SK-N-SH treated with all-trans-retinoic acid at 6 μM for 48 hours (cell line): Measurements from ENCODE around the gene TMEM184A.
A peak's percentile ranks its signal among the peaks of the same experiment; 100 is the strongest.

ENCODE experiments used
- ATAC-seq: fragments of 200-7000 bp; cut with Tn5 transposase; 3 replicates; pipeline ENCODE4 v1.9.1; 2020; ENCODE audit warnings: mild to moderate bottlenecking, moderate library complexity
- ARNTL ChIP-seq: fragments of 450-650 bp; formaldehyde crosslinking; IDR thresholded peaks from 2 replicates; pipeline ENCODE4 v1.5.0; 2020; ENCODE audit warnings: low read depth, mild to moderate bottlenecking, moderate library complexity, borderline replicate concordance
- CSDC2 ChIP-seq: fragments of 250-450 bp; sonication (Bioruptor Pico); IDR thresholded peaks from 2 replicates; pipeline ENCODE4 v1.5.0; 2020; ENCODE audit warnings: mild to moderate bottlenecking, moderate library complexity
- ESRRG ChIP-seq: fragments of 250-450 bp; sonication (Bioruptor Pico); IDR thresholded peaks from 2 replicates; pipeline ENCODE4 v1.6.1; 2021; ENCODE audit warnings: mild to moderate bottlenecking
- GLIS3 ChIP-seq: fragments of 250-450 bp; sonication (Bioruptor Pico); IDR thresholded peaks from 2 replicates; pipeline ENCODE4 v1.5.0; 2020; ENCODE audit warnings: mild to moderate bottlenecking, moderate library complexity
- OSR1 ChIP-seq: fragments of 250-450 bp; sonication (Bioruptor Pico); IDR thresholded peaks from 2 replicates; pipeline ENCODE4 v1.8.0; 2022; ENCODE audit warnings: moderate library complexity, mild to moderate bottlenecking, inconsistent platforms
- PPARA ChIP-seq: fragments of 250-450 bp; sonication (Bioruptor Pico); IDR thresholded peaks from 2 replicates; pipeline ENCODE4 v1.5.0; 2020; ENCODE audit warnings: mild to moderate bottlenecking, borderline replicate concordance
- RARB ChIP-seq: fragments of 250-450 bp; sonication (Bioruptor Pico); IDR thresholded peaks from 2 replicates; pipeline ENCODE4 v1.8.0; 2021; ENCODE audit warnings: mild to moderate bottlenecking, moderate library complexity
- TOX ChIP-seq: fragments of 250-450 bp; sonication (Bioruptor Pico); IDR thresholded peaks from 2 replicates; pipeline ENCODE4 v1.8.0; 2021; ENCODE audit warnings: mild to moderate bottlenecking, moderate library complexity, borderline replicate concordance
- ZFP3 ChIP-seq: fragments of 250-450 bp; sonication (Bioruptor Pico); IDR thresholded peaks from 2 replicates; pipeline ENCODE4 v1.5.0; 2020; ENCODE audit warnings: mild to moderate bottlenecking, moderate library complexity
- ZFP30 ChIP-seq: fragments of 450-650 bp; formaldehyde crosslinking; IDR thresholded peaks from 2 replicates; pipeline ENCODE4 v1.5.0; 2022; ENCODE audit warnings: mild to moderate bottlenecking, moderate library complexity
- ZNF8 ChIP-seq: fragments of 450-650 bp; formaldehyde crosslinking; IDR thresholded peaks from 2 replicates; pipeline ENCODE4 v1.5.0; 2020; ENCODE audit warnings: mild to moderate bottlenecking, moderate library complexity
- TF ChIP-seq, protein P1 (sequence below): fragments of 250-450 bp; sonication (Bioruptor Pico); IDR thresholded peaks from 2 replicates; pipeline ENCODE4 v1.5.1; 2021; ENCODE audit warnings: mild to moderate bottlenecking, moderate library complexity
- TF ChIP-seq, protein P2 (sequence below): fragments of 250-450 bp; sonication (Bioruptor Pico); IDR thresholded peaks from 2 replicates; pipeline ENCODE4 v1.5.1; 2020; ENCODE audit warnings: low read depth, mild to moderate bottlenecking, moderate library complexity
- TF ChIP-seq, protein P3 (sequence below): fragments of 250-450 bp; sonication (Bioruptor Pico); IDR thresholded peaks from 2 replicates; pipeline ENCODE4 v1.8.0; 2021; ENCODE audit warnings: low read depth, mild to moderate bottlenecking, moderate library complexity, borderline replicate concordance
- TF ChIP-seq, protein P4 (sequence below): fragments of 250-450 bp; sonication (Bioruptor Pico); IDR thresholded peaks from 2 replicates; pipeline ENCODE4 v1.8.0; 2020; ENCODE audit warnings: mild to moderate bottlenecking, moderate library complexity, borderline replicate concordance

The TMEM184A gene

DNA sequence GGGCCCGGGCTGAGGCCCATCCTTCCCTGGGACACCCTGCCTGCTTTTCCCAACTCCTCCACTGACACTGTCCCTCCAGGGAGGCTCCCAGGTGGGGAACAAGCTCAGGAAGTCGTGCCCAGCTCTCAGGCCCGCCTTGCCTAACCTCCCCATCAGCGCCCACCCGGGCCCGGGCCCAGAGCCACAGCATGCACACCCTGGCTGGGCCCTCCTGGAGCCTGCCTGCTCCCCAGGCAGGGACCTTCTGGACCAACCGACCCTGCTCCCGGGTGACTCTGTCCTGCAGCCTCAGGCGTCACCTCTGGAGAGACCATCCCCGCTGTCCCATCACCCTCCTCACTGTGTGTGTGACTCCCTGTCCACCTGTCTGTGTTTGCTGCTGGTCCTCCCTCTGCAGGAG, 1.8 kb upstream of the TMEM184A start:
- TF ChIP-seq ARNTL (CRISPR knock-in tag) (no peak), ZNF8 (CRISPR knock-in tag) (no peak), ZFP3 (no peak), ESRRG (no peak), GLIS3 (CRISPR knock-in tag) (no peak), PPARA (CRISPR knock-in tag) (no peak), OSR1 (CRISPR knock-in tag) (no peak)
- TF ChIP-seq, protein P1, sequence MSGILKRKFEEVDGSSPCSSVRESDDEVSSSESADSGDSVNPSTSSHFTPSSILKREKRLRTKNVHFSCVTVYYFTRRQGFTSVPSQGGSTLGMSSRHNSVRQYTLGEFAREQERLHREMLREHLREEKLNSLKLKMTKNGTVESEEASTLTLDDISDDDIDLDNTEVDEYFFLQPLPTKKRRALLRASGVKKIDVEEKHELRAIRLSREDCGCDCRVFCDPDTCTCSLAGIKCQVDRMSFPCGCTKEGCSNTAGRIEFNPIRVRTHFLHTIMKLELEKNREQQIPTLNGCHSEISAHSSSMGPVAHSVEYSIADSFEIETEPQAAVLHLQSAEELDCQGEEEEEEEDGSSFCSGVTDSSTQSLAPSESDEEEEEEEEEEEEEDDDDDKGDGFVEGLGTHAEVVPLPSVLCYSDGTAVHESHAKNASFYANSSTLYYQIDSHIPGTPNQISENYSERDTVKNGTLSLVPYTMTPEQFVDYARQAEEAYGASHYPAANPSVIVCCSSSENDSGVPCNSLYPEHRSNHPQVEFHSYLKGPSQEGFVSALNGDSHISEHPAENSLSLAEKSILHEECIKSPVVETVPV (CRISPR knock-in tag): no peak
- TF ChIP-seq, protein P2, sequence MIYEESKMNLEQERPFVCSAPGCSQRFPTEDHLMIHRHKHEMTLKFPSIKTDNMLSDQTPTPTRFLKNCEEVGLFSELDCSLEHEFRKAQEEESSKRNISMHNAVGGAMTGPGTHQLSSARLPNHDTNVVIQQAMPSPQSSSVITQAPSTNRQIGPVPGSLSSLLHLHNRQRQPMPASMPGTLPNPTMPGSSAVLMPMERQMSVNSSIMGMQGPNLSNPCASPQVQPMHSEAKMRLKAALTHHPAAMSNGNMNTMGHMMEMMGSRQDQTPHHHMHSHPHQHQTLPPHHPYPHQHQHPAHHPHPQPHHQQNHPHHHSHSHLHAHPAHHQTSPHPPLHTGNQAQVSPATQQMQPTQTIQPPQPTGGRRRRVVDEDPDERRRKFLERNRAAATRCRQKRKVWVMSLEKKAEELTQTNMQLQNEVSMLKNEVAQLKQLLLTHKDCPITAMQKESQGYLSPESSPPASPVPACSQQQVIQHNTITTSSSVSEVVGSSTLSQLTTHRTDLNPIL (CRISPR knock-in tag): no peak
- TF ChIP-seq, protein P3, sequence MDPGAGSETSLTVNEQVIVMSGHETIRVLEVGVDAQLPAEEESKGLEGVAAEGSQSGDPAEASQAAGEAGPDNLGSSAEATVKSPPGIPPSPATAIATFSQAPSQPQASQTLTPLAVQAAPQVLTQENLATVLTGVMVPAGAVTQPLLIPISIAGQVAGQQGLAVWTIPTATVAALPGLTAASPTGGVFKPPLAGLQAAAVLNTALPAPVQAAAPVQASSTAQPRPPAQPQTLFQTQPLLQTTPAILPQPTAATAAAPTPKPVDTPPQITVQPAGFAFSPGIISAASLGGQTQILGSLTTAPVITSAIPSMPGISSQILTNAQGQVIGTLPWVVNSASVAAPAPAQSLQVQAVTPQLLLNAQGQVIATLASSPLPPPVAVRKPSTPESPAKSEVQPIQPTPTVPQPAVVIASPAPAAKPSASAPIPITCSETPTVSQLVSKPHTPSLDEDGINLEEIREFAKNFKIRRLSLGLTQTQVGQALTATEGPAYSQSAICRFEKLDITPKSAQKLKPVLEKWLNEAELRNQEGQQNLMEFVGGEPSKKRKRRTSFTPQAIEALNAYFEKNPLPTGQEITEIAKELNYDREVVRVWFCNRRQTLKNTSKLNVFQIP: no peak
- no peak for ATAC-seq

DNA sequence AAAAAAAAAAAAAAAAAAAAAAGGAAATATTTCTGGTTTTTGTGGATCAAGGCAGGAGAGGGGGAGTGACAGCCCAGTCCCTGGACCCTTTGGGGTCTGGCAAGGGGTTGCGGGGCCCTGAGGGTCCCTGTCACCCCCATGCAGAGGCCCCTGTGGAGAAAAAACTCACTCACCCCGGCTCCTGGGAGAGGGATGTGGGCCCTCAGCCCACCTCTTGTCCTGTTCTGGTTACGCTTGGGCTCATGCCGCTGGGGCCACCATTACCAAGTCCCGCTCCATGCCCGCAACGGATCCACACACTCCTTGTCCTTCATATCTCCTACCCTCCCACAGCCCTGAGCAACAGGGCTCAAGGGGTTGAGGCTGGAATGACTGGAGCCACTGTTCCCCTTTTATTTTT, 1.0 kb upstream of the TMEM184A start:
- TF ChIP-seq, protein P1 (CRISPR knock-in tag): no peak
- no peak for TF ChIP-seq ZNF8 (CRISPR knock-in tag)
- no peak for ATAC-seq

DNA sequence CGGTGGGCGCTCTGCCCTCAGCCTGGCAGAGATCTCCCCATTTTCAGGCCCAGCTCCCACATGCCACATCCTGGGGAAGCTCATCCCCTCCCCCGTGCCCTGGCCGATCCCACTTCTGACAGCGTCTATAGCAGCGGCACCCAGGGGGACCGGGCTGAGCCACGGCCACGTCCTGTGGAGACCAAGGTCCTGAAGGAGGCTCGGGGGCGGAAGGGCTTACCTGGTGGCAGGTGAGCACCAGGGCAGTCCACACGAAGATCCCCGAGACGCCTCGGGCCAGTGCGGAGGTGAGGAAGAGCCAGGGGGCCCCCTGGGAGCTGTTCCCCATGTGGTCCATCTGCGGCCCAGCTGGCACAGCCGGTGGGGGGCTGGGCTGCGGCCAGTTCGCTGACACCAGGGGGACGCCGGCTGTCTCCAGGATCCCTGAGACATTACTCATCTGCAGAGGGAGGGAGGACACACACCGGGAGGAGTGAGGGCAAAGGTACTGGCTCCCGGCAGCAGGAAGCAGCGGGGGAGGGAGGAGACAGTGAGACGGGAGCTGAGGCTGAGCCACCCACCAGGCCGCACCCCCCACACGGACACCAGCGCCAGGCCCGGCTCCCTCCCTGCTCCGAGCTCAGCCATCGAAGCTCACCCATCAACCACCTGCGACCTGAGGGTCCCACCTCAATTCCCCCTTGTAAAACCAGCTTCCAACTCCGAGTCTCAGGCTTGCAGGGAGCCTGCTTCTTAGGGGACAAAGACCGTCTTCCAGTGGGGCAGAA, 776 bp downstream of the TMEM184A start:
- TF ChIP-seq, protein P1 (CRISPR knock-in tag): no peak
- TF ChIP-seq, protein P4, sequence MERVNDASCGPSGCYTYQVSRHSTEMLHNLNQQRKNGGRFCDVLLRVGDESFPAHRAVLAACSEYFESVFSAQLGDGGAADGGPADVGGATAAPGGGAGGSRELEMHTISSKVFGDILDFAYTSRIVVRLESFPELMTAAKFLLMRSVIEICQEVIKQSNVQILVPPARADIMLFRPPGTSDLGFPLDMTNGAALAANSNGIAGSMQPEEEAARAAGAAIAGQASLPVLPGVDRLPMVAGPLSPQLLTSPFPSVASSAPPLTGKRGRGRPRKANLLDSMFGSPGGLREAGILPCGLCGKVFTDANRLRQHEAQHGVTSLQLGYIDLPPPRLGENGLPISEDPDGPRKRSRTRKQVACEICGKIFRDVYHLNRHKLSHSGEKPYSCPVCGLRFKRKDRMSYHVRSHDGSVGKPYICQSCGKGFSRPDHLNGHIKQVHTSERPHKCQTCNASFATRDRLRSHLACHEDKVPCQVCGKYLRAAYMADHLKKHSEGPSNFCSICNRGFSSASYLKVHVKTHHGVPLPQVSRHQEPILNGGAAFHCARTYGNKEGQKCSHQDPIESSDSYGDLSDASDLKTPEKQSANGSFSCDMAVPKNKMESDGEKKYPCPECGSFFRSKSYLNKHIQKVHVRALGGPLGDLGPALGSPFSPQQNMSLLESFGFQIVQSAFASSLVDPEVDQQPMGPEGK (CRISPR knock-in tag): peak; percentile 33; the same call in 1 of the 2 replicates
- no peak for TF ChIP-seq PPARA (CRISPR knock-in tag)
- no peak for TF ChIP-seq TOX
- TF ChIP-seq GLIS3 (CRISPR knock-in tag): no peak
- no peak for TF ChIP-seq ZFP30 (CRISPR knock-in tag)
- TF ChIP-seq RARB (CRISPR knock-in tag): no peak
- no peak for TF ChIP-seq CSDC2 (CRISPR knock-in tag)
- TF ChIP-seq, protein P2 (CRISPR knock-in tag): no peak
- TF ChIP-seq, all 23 proteins: peak for 1
- peak; percentile 79 for ATAC-seq
